CD4-positive, alpha-beta T cell treated with Interleukin-2 at 100 ng/mL for 4 hours (primary cell): ENCODE measurements around the gene TLCD1.
"Not testable (repeated sequence)": the region's sequence is repeated elsewhere in the genome, so short reads cannot be mapped to it uniquely, and the experiment has no call there.

Experiments
- DNase-seq: peaks from one replicate; pipeline ENCODE4 v3.0.0-alpha.2; 2020; ENCODE audit warnings: low spot score

TLCD1 gene

DNA sequence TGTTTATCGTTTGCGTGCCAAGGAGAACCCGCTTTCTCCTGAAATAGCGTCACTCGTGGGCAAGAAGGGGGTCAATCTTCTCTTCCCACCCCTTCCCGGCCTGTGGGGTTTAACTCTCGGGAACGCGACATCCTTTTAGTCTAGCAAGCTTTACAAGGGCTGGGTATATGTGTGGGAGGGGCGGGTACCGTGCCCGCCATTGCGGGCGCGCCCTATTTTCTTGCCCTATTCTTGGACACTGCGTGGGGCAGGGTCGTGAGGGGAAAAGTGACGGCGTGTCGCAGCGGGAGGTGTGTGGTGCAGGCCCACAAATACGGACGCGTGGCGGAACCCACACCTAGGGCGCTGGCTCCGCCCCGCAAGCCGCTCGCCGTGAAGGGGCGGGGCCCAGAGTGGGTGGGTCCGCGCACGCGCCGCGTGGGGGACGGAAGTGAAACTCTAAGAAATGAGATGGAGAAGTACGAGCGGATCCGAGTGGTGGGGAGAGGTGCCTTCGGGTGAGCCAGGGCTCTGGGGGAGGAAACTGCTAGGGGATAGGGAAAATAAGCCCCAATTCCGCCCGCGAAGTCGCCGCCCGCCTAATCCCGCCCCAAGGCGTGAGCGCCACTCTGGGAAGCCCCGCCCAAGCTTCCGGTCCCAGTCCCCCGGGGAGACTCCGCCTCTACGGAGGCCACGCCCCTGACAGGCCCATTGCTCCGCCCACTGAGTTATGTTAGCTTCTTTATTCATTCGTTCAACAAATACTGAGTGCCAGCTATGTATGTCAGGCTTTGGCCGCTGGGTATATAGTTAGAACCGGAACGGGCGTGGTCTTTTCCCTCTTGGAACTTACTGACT lies 2.5 kb upstream of the TLCD1 start, which contains the start of gene NEK8:
Gene NEK8, plus strand, starts transcription at position 425 of the 837 bp plus-strand sequence. Its CDS starts 26 bp downstream, at position 451.
- peak; percentile 98 for DNase-seq

DNA sequence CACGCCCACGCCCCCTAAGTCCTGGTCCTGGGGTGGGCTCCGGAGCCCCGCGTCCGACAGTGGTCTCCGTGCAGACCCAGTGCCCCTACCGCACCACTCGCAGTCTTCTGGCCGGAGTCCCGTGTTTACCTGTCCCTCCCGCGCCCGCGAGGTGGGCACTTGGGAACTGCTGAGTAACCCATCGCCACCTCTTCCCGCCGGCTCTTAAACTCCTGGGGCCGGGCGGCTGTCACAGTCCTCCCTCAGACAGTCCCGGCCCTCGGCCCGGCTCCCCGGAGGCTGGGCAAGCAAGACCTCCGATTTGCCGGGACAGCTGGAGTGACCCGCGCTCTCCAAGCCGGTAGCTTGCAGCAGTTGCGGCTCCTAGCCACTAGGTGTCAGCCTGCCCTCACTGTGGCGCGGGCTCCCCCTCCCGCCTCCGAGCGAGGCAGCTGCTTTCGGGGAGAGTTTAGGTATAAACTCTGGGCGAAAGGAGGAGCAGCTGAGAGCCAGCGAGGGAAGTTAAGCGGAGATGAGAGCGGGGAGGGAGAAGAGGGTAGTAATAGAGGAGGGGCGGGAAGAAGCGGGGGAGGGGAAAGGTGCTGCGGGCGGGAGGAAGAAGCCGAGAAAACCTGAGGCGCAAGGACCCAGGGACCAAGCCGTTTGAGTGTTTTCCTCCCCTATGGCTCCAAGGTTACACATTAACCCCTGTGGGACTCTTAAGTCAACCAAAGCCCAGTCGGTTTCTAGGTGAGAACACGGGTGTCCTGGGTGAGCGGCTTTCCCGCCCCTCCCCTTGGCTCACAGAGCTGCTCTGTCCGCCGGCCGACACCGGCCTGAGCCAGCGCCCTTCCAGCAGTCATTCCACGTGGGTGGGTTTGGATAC lies 826 bp upstream of the TLCD1 start:
- DNase-seq, result peak; percentile 92

DNA sequence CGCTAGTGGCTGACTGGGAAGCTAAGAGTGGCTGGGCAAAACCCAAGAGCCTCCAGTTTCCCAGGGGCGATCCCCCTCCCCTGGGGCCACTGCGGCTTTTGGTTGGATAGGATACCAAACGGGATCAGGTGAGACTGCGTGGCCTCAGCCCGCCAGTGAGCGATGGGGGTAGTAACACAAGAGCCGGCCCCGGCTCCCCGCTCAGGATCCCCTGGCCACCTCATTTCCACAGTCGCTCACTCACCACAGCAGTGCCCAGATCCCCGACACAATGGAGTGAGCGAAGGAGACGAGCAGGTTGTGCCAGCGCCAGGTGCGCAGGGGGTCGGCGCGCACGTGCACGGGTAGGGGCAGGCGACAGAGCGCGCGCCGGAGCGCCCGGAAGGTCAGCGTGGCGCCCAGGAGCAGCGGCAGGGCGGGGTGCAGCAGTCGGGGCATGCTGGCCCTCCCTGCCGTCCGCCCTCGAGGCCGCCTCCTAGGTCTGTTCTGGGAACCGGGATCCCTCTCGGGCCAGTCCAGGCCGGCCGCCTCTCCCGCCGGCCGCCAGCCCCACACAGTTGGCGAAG lies 290 bp downstream of the TLCD1 start:
- no peak for DNase-seq

DNA sequence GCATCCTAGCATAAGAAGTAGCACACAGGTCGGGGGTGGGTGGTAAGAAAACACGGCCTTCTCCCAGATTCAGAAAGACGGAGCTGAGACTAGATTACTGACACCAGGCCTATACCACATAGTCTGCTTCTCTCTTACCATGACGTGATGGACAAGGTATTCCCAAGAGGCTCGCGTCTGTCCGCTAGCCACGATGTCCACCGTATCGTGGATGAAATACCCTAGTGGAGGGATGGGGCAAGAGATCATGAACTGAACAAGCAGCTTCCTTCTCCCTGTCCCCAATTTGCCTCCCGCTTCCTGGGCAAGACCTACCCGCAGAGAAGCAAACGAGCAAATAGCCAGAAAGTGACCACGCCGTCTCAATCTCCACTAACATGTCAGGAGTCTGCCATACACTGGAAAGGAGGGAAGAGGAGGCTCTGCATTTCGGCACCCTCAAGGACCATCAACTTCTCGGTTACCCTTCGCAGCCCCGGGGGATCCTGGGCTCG lies 820 bp downstream of the TLCD1 start:
- no peak for DNase-seq

DNA sequence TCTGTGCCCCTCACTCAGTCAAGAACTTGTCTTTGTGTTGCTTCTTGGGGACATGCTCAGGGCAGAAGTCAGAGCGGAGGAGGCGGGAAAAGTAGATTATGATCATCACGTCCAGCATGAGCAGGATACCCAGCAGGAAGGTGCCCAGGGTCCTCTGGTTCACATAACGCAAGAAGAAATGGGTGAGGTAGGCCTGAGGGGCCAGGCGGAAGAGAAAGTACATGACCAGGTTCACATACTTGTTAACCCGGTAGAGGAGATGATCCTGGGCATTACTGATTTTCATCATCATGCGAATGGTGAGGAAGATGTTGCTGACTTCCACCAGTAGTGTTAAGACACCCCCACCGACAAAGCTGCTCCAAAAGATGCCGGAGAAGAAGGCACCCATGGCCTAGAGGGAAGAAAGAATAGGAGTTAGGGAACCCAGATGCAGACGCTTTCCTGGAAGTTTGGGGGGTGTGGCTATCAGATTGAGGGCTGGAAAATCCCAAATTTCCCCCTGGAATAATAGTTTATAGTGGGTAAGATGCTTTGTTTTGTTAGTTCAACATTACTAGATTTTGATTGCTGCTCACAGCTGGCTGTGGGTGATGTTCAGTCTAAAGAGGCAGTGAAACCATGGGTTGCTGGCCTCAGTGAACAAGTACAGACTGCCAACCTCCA lies 1.4 kb downstream of the TLCD1 start:
- no peak for DNase-seq

DNA sequence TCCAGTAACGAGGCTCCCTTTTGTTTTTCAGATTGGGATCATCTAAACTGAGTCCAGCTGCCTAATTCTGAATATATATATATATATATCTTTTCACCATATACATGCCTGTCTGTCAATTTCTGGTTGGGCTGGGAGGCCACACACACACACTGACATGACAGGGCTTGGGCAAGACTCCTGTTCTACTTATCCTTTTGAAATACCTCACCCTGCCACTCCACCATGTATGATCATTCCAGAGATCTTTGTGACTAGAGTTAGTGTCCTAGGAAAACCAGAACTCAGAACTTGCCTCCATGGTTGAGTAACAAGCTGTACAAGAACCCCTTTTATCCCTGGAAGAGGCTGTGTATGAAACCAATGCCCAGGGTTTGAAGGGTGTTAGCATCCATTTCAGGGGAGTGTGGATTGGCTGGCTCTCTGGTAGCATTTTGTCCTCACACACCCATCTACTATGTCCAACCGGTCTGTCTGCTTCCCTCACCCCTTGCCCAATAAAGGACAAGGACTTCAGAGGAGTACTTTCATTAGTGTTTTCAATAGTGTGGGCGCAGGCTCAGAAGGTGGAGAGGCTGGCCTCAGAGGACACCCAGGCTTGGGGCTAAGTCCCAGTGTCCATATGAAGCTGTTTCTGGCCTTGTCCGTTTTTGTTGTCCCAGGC lies 2.1 kb downstream of the TLCD1 start:
- not testable (repeated sequence) for DNase-seq

DNA sequence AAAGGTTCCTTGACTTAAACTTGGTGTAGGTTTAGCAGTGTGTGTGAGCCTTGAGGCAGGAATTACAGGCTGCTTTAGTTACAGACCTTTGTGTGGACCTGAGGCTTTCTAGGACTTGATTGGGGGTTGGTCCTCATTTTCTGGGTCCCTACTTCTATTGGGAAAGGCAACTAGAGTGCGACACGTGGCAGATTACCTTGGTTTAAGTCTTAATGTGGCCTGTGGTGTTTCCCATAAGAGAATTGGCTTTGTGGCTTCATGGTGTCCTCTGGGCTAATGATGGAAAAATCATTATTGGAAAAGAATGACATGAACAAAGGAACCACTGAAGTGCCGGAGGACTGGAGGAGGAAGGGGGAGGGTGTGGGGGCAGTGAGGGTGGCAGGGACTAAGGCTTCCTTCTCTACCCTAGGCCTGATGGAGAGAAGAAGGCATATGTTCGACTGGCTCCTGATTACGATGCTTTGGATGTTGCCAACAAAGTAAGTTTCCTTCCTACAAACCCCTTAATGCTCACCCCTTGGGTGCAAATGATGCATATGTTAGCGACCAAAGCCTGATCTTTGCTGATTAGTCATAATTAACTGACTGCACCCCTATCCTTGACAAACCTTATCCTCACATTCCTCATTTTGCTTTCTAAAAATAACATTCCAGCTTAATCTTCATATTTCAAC lies 2.7 kb downstream of the TLCD1 start:
- no peak for DNase-seq

DNA sequence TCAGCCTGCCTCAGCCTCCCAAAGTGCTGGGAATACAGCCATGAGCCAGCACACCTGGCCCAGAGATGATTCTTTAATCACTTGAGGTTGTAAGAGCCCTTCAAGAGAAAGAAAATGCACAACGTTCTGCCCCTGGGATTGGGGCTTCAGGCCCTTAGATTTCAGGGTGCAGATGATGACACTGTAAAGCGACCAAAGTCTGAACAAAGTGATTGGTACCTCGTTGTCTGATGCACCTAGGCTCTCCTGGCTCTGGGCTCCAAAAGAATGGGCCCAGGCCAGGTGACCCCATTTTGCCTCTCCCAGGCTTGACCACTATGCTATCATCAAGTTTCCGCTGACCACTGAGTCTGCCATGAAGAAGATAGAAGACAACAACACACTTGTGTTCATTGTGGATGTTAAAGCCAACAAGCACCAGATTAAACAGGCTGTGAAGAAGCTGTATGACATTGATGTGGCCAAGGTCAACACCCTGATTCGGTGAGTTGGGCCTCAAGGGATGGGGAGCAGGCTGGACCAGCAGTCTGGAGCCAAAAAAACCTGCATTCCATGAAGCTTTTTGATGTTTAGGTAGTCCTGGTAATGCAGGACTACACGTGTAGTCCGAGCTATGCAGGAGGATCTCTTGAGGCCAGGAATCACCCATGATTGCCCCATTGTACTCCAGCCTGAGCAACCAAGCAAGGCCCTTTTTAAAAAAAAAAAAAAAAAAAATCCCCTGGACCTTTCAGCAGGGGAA lies 3.4 kb downstream of the TLCD1 start:
- no peak for DNase-seq

DNA sequence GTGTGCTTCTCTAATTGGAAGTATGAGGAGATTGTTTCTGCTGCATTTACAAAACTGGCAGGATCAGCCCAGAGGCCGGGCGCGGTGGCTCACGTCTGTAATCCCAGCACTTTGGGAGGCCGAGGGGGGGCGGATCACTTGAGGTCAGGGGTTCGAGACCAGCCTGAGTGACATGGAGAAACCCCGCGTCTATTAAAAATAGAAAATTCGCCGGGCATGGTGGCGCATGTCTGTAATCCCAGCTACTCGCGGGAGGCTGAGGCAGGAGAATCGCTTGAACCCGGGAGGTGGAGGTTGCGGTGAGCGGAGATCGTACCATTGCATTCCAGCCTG lies 5.1 kb downstream of the TLCD1 start:
- not testable (repeated sequence) for DNase-seq

DNA sequence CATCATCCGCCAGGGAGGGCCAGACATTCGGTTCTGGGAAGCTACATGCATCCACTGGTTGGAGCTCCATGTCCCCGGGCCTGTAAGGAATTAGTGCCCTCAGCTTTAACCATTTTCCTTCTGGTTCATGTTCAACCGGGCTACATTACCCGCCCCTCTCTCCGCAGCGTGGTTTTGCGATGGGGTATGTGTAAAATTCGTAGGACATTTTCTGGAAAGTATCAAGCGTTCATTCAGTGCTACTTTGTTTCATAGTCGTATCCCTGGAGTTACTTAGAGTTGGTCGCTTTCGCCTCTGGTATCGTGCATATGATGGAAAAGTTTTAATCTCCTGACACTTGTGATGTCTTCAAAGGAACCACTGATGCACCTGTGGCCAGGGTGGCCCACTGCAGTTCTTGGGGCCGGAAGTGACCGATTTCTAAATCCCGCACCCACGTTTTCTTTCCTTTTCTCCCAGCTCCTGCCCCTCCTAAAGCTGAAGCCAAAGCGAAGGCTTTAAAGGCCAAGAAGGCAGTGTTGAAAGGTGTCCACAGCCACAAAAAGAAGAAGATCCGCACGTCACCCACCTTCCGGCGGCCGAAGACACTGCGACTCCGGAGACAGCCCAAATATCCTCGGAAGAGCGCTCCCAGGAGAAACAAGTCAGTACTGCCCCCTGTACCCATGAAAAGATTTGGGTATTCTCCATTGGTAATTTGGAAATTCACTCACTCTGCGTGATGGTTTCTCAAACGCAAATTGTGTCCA lies 5.6 kb downstream of the TLCD1 start:
- no peak for DNase-seq

DNA sequence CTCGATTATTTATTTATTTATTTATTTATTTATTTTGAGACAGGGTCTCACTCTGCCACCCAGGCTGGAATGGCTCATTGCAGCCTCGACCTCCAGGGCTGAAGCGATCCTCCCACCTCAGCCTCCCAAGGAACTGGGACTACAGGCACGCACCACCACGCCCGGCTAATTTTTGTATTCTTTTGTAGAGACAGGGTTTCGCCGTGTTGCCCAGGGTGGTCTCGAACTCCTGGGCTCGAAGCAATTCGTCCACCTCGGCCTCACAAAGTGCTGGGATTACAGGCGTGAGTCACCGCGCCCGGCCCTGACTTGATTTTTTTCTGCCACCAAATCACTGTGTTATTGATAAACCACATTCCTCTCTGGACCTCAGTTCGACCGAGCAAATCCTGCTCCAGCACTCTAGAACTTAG lies 7.0 kb downstream of the TLCD1 start:
- DNase-seq, result no peak

DNA sequence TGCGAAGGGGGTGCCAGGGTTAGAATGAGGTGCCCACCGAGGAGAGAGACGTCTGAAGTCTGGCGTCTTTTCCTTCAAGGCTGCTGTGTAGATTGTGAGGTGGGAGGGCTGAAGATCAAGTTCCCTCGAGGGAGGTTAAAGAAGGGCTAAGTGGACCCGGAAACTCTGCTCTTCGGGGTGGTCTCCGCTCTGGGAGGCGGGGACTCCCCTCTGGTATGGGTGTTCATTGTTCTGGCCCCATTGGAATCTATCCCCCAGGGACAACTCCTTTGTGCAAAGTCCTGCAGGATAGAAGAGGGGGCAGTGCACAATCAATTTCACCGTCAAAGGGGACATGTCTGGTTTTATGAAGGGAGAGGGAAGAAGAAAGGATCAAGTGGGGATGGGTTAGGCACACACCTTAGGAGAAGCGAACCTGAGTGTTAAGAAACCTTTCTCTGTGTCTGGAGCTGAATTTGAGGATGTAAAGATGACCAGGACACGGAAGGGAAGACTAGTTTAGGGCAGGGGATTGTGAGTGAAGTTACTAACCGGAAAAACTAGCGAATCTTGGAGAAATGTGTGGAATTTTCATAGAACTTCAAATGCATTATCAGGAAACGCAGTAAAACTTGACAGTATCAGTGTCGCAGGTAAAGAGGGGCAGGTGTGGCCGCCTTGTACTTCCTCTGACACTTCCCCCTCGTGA lies 7.6 kb downstream of the TLCD1 start:
- DNase-seq, result no peak

DNA sequence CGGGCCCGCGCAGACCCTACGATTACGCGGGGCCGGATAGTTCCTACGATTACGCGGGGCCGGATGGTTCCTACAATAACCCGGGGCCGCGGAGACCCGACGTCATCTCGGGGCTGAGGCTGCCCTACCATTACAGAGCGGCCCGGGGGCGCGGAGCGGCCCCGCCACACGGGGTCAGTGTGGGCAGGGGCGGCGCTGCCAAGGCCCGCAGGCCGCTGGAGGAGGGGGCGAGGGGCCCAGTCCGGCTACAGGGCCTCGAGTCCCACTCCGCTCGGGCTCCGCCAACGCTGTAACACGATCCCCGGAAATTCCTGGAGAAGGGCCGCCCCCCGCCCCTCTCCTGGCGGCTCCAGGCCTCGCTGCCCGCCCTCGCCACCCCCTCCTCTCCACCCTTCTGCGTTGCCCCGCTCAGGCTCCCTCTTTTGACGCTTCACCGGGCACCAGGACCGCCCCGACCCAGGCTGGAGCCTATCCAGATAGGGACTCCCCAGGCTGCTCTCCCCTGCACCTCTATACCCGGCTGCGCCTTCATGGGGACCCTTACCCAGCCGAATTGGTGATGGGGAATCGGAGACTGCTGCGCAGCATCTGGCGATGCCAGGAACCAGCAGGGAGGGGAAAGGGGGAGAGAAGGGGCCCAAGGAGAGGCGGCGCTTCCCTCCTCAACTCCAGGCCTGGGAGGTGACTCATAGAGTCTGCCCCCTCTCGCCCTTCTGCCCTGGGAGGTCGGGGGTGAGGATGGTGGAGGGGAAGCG lies 8.3 kb downstream of the TLCD1 start, which contains the start of gene RAB34:
Gene RAB34, minus strand, starts transcription at position 291 of the 755 bp plus-strand sequence. CDS start 602 bp downstream, outside the sequence.
- DNase-seq, result no peak

DNA sequence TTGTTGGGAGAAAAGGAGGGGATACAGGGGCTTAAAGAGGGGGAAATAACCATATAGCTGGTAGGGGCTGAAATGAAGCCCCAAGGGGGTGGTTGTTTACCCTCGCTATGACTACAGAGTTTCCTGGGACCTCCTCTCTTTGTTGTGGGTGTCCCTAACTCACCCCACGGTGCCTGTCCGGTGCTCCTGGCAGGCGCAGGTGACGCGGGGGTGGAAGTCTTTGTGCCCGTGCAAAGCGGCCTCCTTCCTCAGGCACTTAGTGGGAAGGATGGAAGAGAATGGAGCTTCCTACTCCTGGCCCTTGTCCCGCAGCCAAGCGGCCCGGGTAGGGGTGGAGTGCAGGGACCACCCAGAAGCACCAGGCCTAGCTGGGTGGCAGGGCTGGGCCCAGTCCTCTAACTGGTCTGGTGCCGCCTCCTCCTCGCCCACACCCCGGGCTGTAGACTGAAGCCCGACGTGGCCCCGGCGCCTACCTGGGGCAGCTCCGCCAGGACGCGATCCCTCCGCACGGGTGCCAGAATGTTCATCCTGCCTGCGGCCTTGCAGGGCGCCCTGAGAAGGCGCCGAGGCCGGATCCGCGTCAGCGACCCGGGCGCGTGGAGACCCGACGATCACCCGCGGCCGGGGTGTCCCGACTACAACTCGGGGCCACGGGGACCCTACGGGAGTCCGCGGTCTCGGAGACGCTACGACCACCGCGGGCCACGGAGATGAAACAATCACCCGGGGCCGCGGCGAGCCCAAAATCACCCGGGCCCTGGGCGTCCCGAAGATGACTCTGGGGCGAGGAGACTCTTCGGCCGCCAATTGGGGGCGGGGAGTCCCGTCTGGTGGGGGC lies 9.1 kb downstream of the TLCD1 start:
- no peak for DNase-seq

DNA sequence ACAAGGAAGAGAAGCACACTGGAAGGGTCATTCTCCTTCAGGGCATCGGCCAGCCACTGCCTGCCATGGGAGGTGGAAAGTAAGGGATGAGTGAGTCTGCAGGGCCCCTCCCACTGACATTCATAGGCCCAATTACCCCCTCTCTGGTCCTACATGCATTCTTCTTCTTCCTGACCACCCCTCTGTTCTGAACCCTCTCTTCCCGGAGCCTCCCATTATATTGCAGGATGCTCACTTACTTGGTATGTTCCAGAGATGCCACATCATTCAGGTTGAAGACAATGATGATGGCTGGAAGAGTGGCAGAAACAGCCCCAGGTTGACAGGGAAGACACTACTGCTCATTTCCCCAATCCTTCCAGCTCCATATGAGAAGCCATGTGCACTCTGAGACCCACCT lies 10.8 kb downstream of the TLCD1 start:
- no peak for DNase-seq

DNA sequence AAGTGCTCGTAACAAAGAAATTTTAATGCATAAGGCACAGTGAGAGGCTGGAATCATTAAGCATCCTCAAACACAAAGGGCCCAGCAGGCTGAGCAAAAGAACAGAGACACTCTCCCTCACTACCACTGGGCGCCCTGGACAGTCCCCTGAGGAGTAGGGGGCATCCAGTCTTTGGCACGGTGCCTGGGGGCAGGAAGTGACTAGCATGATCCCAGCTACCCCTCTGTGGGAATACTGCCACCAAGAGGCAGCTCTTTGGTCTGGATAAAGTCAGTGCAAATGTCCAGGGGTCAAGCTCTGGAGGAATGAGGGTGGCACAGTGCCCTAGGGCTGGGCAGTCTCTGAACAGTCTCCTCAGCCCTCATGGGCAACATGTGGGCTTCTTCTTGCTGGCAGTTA lies 11.8 kb downstream of the TLCD1 start:
- DNase-seq, result no peak
